CMK (cell line): Measurements from ENCODE around the gene SLC35F3.
"Not testable (repeated sequence)": the region's sequence is repeated elsewhere in the genome, so short reads cannot be mapped to it uniquely, and the experiment has no call there.

Source experiments
- DNase-seq: peaks from one replicate; pipeline ENCODE4 v3.0.0-alpha.2; 2010; ENCODE audit warnings: low read depth

Gene SLC35F3

GRCh38 chr1:234320069-234320468 lies 415.6 kb downstream of the SLC35F3 start:
- DNase-seq, result no peak

GRCh38 chr1:234320549-234320948 lies 416.1 kb downstream of the SLC35F3 start:
- no peak for DNase-seq

- no peak for DNase-seq
Measured at GRCh38 chr1:234321231-234321630, 416.8 kb downstream of the SLC35F3 start.

GRCh38 chr1:234322097-234322496 lies 417.6 kb downstream of the SLC35F3 start:
- no peak for DNase-seq

GRCh38 chr1:234322979-234323378 lies 418.5 kb downstream of the SLC35F3 start:
- peak; percentile 38 for DNase-seq

- DNase-seq, result no peak
Measured at GRCh38 chr1:234324821-234325220, 420.3 kb downstream of the SLC35F3 start.

GRCh38 chr1:234325878-234326496 lies 421.5 kb downstream of the SLC35F3 start:
- no peak for DNase-seq

GRCh38 chr1:234326497-234327366 lies 422.3 kb downstream of the SLC35F3 start:
- peak; percentile 35 for DNase-seq

- no peak for DNase-seq
Measured at GRCh38 chr1:234327577-234328164, 423.2 kb downstream of the SLC35F3 start.

- DNase-seq, result no peak
Measured at GRCh38 chr1:234330843-234331215, 426.4 kb downstream of the SLC35F3 start.

- no peak for DNase-seq
Measured at GRCh38 chr1:234331507-234331906, 427.0 kb downstream of the SLC35F3 start.

- DNase-seq, result no peak
Measured at GRCh38 chr1:234336359-234336758, 431.9 kb downstream of the SLC35F3 start.

- DNase-seq, result no peak
Measured at GRCh38 chr1:234337233-234337632, 432.8 kb downstream of the SLC35F3 start.

GRCh38 chr1:234340528-234340927 lies 436.1 kb downstream of the SLC35F3 start:
- no peak for DNase-seq

- no peak for DNase-seq
Measured at GRCh38 chr1:234342774-234343173, 438.3 kb downstream of the SLC35F3 start.

- no peak for DNase-seq
Measured at GRCh38 chr1:234345237-234345636, 440.8 kb downstream of the SLC35F3 start.

- DNase-seq, result no peak
Measured at GRCh38 chr1:234348964-234349363, 444.5 kb downstream of the SLC35F3 start.

GRCh38 chr1:234355782-234356510 lies 451.5 kb downstream of the SLC35F3 start:
- DNase-seq, result no peak

GRCh38 chr1:234356615-234357269 lies 452.3 kb downstream of the SLC35F3 start:
- DNase-seq, result not testable (repeated sequence)

- DNase-seq, result no peak
Measured at GRCh38 chr1:234357831-234358230, 453.4 kb downstream of the SLC35F3 start.

GRCh38 chr1:234361102-234361603 lies 456.7 kb downstream of the SLC35F3 start:
- DNase-seq, result peak; percentile 58

GRCh38 chr1:234362558-234362957 lies 458.1 kb downstream of the SLC35F3 start:
- DNase-seq, result no peak
